PFSK-1 (cell line): ENCODE measurements around the gene CAMK2N1.

Experiments used
- POLR2AphosphoS5 ChIP-seq: IDR thresholded peaks from 2 replicates; pipeline ENCODE4 v1.6.1; 2012; ENCODE audit warnings: low read depth, mild to moderate bottlenecking, control low read depth, low read length, moderate library complexity
- SIN3A ChIP-seq: IDR thresholded peaks from 2 replicates; pipeline ENCODE4 v1.6.1; 2012; ENCODE audit warnings: mild to moderate bottlenecking, low read length, moderate library complexity, borderline replicate concordance; ENCODE audit not compliant: insufficient read depth
- TAF1 ChIP-seq: IDR thresholded peaks from 2 replicates; pipeline ENCODE4 v1.6.1; 2012; ENCODE audit warnings: low read length, control low read depth, borderline replicate concordance; ENCODE audit not compliant: insufficient read depth
- TF ChIP-seq, protein P1 (sequence below), 2 experiments: IDR thresholded peaks; 2 replicates each; pipeline versions ENCODE4 v1.6.1 to v1.8.0; 2011 to 2012; ENCODE audit warnings: low read depth in 2 of 2, low read length in 2 of 2, control low read depth in 1 of 2, inconsistent platforms in 1 of 2, mild to moderate bottlenecking in 1 of 2, moderate library complexity in 1 of 2; ENCODE audit not compliant: insufficient read depth in 1 of 2

DNA sequence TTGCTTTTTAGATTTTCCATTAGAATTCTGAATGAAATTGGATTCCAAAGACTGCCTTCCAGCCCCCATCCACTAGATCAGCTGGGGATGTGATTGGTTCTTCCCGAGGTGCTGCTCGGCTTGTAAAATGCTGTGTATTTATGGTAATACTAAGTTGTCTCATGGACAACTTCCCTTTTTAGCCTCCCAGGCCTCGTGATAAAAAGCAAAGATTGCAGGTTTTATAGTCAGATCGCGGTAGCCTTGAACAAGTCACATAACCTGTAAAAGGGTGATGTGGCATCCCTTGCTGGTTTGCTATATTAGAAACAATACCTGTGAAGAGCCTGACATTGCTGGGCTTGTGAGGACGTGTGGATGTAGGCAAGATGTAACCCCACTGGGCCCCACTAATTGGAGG is 11.5 kb upstream of the CAMK2N1 start:
- TF ChIP-seq, protein P1, sequence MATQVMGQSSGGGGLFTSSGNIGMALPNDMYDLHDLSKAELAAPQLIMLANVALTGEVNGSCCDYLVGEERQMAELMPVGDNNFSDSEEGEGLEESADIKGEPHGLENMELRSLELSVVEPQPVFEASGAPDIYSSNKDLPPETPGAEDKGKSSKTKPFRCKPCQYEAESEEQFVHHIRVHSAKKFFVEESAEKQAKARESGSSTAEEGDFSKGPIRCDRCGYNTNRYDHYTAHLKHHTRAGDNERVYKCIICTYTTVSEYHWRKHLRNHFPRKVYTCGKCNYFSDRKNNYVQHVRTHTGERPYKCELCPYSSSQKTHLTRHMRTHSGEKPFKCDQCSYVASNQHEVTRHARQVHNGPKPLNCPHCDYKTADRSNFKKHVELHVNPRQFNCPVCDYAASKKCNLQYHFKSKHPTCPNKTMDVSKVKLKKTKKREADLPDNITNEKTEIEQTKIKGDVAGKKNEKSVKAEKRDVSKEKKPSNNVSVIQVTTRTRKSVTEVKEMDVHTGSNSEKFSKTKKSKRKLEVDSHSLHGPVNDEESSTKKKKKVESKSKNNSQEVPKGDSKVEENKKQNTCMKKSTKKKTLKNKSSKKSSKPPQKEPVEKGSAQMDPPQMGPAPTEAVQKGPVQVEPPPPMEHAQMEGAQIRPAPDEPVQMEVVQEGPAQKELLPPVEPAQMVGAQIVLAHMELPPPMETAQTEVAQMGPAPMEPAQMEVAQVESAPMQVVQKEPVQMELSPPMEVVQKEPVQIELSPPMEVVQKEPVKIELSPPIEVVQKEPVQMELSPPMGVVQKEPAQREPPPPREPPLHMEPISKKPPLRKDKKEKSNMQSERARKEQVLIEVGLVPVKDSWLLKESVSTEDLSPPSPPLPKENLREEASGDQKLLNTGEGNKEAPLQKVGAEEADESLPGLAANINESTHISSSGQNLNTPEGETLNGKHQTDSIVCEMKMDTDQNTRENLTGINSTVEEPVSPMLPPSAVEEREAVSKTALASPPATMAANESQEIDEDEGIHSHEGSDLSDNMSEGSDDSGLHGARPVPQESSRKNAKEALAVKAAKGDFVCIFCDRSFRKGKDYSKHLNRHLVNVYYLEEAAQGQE (IDR thresholded peaks at IDR 0.05; ENCODE audit: insufficient read depth in 1 of 2, low read depth in 2 of 2, low read length in 2 of 2): no peak
- TF ChIP-seq TAF1 (no peak), POLR2AphosphoS5 (no peak), SIN3A (no peak)
